ENCODE results near the gene CENPN.

CENPN gene

DNA sequence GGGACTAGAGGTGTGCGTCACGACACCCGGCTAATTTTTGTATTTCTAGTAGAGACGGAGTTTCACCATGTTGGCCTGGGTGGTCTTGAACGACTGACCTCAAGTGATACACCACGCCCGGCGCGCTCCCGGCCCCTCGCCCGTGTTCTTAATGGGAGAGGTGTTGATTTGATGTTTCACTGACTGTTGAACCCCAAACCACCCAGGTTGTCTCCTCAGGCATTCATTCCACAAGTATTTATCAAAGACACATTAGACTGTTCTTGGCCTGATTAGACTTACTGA lies 1.4 kb downstream of the CENPN start:
- TF ChIP-seq, protein P1, sequence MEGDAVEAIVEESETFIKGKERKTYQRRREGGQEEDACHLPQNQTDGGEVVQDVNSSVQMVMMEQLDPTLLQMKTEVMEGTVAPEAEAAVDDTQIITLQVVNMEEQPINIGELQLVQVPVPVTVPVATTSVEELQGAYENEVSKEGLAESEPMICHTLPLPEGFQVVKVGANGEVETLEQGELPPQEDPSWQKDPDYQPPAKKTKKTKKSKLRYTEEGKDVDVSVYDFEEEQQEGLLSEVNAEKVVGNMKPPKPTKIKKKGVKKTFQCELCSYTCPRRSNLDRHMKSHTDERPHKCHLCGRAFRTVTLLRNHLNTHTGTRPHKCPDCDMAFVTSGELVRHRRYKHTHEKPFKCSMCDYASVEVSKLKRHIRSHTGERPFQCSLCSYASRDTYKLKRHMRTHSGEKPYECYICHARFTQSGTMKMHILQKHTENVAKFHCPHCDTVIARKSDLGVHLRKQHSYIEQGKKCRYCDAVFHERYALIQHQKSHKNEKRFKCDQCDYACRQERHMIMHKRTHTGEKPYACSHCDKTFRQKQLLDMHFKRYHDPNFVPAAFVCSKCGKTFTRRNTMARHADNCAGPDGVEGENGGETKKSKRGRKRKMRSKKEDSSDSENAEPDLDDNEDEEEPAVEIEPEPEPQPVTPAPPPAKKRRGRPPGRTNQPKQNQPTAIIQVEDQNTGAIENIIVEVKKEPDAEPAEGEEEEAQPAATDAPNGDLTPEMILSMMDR (IDR thresholded peaks at IDR 0.05; ENCODE audit: low read depth, low read length, missing control alignments), result no peak
- Histone ChIP-seq H3K36me3 (replicated peaks) (peaks cover 5% of the 10 kb centered on the region), H3K27ac (peak overlapping the region; percentile 99), H3K4me3 (ENCODE audit: low read depth, low read length) (peak overlapping the region; percentile 90), H3K27me3 (replicated peaks) (no peaks in the 10 kb centered on the region)
- in situ Hi-C loops (cut with HindIII; ENCODE audit: low pct_ligation_motif_present, low sequenced_read_pairs), result no loop called here
- no peak for DNase-seq

DNA sequence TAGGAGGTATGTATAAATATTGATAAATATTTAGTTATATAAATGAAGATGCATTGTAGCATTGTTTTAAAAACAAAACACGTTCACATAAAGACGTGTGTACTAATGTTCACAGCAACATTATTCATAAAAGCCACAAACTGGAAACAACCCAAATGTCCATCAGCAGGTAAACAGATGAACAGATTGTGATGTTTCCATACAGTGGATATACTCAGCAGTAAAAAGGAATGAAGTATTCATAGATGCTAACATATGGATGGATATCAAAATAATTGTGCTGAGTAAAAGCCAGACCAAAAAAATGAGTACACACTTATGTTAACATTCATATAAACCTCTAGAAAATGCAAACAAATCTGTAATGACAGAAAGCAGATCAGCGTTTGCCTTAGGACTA lies 6.0 kb downstream of the CENPN start:
- TF ChIP-seq, protein P1 (IDR thresholded peaks at IDR 0.05; ENCODE audit: low read depth, low read length, missing control alignments), result no peak
- no peak overlapping the region for H3K27ac ChIP-seq
- H3K4me3 ChIP-seq (ENCODE audit: low read depth, low read length), result no peak overlapping the region
- in situ Hi-C loops (cut with HindIII; ENCODE audit: low pct_ligation_motif_present, low sequenced_read_pairs), result no loop called here
- no peaks in the 10 kb centered on the region for H3K27me3 ChIP-seq (replicated peaks)
- peaks cover 20% of the 10 kb centered on the region for H3K36me3 ChIP-seq (replicated peaks)
- DNase-seq, result no peak

DNA sequence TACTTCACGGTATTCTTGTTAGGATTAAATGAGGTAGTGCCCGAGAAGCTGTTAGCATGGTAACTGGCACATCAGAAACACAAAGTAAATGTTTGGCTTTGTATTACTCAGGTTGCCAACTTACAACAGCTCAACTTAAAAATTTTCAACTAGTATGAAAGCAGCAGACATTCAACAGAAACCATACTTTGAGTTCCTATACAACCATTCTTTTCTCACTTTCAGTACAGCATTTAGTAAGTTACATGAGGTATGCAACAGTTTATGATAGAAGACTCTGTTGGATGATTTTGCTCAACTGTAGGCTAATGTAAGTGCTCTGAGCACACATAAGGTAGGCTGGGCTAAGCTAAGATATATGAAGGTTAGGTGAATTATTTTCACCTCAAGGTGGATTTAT lies 7.7 kb downstream of the CENPN start:
- H3K4me3 ChIP-seq (ENCODE audit: low read depth, low read length), result no peak overlapping the region
- no peak overlapping the region for H3K27ac ChIP-seq
- DNase-seq, result no peak
- H3K36me3 ChIP-seq (replicated peaks), result peaks cover 29% of the 10 kb centered on the region
- in situ Hi-C loops (cut with HindIII; ENCODE audit: low pct_ligation_motif_present, low sequenced_read_pairs), result no loop called here
- TF ChIP-seq, protein P1 (IDR thresholded peaks at IDR 0.05; ENCODE audit: low read depth, low read length, missing control alignments), result no peak
- H3K27me3 ChIP-seq (replicated peaks), result no peaks in the 10 kb centered on the region

DNA sequence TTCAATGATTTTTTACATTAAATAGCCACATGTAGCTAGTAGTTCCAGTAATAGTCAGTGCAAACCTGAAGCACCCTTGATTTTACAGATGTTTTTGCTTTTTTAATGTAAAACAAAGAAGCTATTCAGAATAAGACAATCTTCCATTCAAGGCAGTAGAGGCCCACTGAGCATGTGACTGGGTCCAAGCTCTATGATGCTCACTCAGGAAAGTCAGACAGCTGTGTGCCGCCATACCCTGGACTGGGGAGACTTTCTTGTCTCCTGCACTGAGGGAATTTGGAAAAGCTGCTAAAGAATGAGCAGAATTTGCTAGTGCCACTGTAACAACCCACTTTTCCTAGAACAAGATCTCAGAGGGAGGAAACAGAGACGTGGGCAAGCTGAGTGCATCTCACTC lies 11.5 kb downstream of the CENPN start:
- in situ Hi-C loops (cut with HindIII; ENCODE audit: low pct_ligation_motif_present, low sequenced_read_pairs), result no loop called here
- TF ChIP-seq, protein P1 (IDR thresholded peaks at IDR 0.05; ENCODE audit: low read depth, low read length, missing control alignments), result no peak
- Histone ChIP-seq H3K27me3 (replicated peaks) (no peaks in the 10 kb centered on the region), H3K27ac (no peak overlapping the region), H3K36me3 (replicated peaks) (peaks cover 48% of the 10 kb centered on the region), H3K4me3 (ENCODE audit: low read depth, low read length) (no peak overlapping the region)
- DNase-seq, result no peak

DNA sequence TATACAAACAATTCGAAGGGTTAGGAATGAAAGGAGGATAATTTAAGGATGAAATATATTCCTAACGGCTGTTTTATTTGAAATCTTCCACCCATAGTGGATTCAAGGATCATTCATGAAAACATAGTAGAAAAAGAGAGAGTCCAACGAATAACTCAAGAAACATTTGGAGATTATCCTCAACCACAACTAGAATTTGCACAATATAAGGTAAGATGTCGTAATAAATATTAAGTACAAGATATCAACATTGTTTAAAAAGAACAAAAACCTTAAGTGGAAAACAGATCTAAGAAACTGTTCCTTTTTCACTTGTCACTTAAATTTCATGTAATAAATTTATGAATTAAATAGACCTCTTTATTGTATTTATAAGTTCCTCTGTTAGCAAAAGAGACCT lies 19.4 kb downstream of the CENPN start:
- Histone ChIP-seq H3K27ac (no peak overlapping the region), H3K36me3 (replicated peaks) (peaks cover 32% of the 10 kb centered on the region), H3K27me3 (replicated peaks) (no peaks in the 10 kb centered on the region), H3K4me3 (ENCODE audit: low read depth, low read length) (no peak overlapping the region)
- DNase-seq, result no peak
- in situ Hi-C loops (cut with HindIII; ENCODE audit: low pct_ligation_motif_present, low sequenced_read_pairs), result no loop called here
- TF ChIP-seq, protein P1 (IDR thresholded peaks at IDR 0.05; ENCODE audit: low read depth, low read length, missing control alignments), result no peak

DNA sequence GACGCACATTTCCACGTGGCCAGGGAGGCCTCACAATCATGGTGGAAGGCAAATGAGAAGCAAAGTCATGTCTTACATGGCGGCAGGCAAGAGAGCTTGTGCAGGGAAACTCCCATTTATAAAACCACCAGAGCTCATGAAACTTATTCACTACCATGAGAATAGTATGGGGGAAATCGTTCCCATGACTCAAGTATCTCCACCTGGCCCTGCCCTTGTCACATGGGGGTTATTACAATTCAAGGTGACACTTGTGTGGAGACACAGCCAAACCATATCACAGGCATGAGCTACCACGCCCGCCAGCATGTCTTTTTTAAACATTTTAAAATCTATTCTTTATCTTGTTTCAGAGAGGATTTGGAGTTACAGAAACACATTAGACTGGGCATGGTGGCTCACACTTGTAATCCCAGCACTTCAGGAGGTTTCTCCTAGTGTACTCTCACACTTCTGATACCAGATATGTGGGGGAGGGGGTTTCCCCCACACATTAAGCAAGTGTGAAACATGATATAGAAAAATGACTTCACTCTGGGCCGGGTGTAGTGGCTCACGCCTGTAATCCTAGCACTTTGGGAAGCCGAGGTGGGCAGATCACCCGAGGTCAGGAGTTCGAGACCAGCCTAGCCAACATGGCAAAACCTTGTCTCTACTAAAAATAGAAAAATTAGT lies 23.1 kb downstream of the CENPN start:
- Histone ChIP-seq H3K27ac (no peak overlapping the region), H3K27me3 (replicated peaks) (no peaks in the 10 kb centered on the region), H3K36me3 (replicated peaks) (peaks cover 16% of the 10 kb centered on the region), H3K4me3 (ENCODE audit: low read depth, low read length) (no peak overlapping the region)
- no peak for DNase-seq
- TF ChIP-seq, protein P1 (IDR thresholded peaks at IDR 0.05; ENCODE audit: low read depth, low read length, missing control alignments), result no peak
- in situ Hi-C loops (cut with HindIII; ENCODE audit: low pct_ligation_motif_present, low sequenced_read_pairs), result no loop called here

Data from brain microvascular endothelial cell (primary cell).